HUES48 (cell line): ENCODE results near the gene MYOZ3.

Experiments used
- H3K27ac ChIP-seq: one replicate; pipeline ENCODE4 v1.7.0; 2013; ENCODE audit warnings: low read depth, low read length, inconsistent platforms
- H3K27me3 ChIP-seq: 2 replicates; pipeline ENCODE4 v1.6.1; 2013; ENCODE audit warnings: mild to moderate bottlenecking, low read length; ENCODE audit not compliant: control insufficient read depth, insufficient read depth
- H3K36me3 ChIP-seq: 2 replicates; pipeline ENCODE4 v1.6.1; 2013; ENCODE audit warnings: low read length; ENCODE audit not compliant: control insufficient read depth, insufficient read depth
- H3K4me1 ChIP-seq: 2 replicates; pipeline ENCODE4 v1.6.1; 2013; ENCODE audit warnings: mild to moderate bottlenecking, low read length; ENCODE audit not compliant: control insufficient read depth, insufficient read depth
- H3K4me3 ChIP-seq: 2 replicates; pipeline ENCODE4 v1.5.1; 2013; ENCODE audit warnings: mild to moderate bottlenecking, low read depth, low read length
- H3K9ac ChIP-seq: 2 replicates; pipeline ENCODE4 v1.6.1; 2013; ENCODE audit warnings: mild to moderate bottlenecking, low read depth, low read length, moderate library complexity
- H3K9me3 ChIP-seq: 2 replicates; pipeline ENCODE4 v1.6.1; 2013; ENCODE audit warnings: low read length; ENCODE audit not compliant: control insufficient read depth, insufficient read depth

The MYOZ3 gene

GRCh38 chr5:150653762-150654556, 7.1 kb upstream of the MYOZ3 start:
- Histone ChIP-seq H3K9ac (no peak overlapping the region), H3K4me3 (no peak overlapping the region), H3K27me3 (peaks cover 10% of the 10 kb centered on the region), H3K27ac (no peak overlapping the region), H3K4me1 (peaks cover 3% of the 10 kb centered on the region), H3K36me3 (no peaks in the 10 kb centered on the region), H3K9me3 (no peaks in the 10 kb centered on the region)

GRCh38 chr5:150655221-150655620, 5.8 kb upstream of the MYOZ3 start:
- Histone ChIP-seq H3K4me1 (peaks cover 7% of the 10 kb centered on the region), H3K36me3 (no peaks in the 10 kb centered on the region), H3K9ac (no peak overlapping the region), H3K27ac (no peak overlapping the region), H3K4me3 (no peak overlapping the region), H3K9me3 (no peaks in the 10 kb centered on the region), H3K27me3 (peaks cover 10% of the 10 kb centered on the region)

- H3K9me3 ChIP-seq: no peaks in the 10 kb centered on the region
- H3K4me1 ChIP-seq: peaks cover 17% of the 10 kb centered on the region
- peaks cover 10% of the 10 kb centered on the region for H3K27me3 ChIP-seq
- no peak overlapping the region for H3K27ac ChIP-seq
- H3K4me3 ChIP-seq: peak overlapping the region; percentile 72
- peak overlapping the region; percentile 73 for H3K9ac ChIP-seq
- no peaks in the 10 kb centered on the region for H3K36me3 ChIP-seq
These were observed 4.6 kb upstream of the MYOZ3 start for GRCh38 chr5:150656191-150657132.

GRCh38 chr5:150658121-150658520, 2.9 kb upstream of the MYOZ3 start:
- Histone ChIP-seq H3K27me3 (peaks cover 10% of the 10 kb centered on the region), H3K36me3 (no peaks in the 10 kb centered on the region)

GRCh38 chr5:150658699-150659265, 2.3 kb upstream of the MYOZ3 start:
- Histone ChIP-seq H3K9me3 (no peaks in the 10 kb centered on the region), H3K4me1 (peaks cover 19% of the 10 kb centered on the region), H3K27ac (no peak overlapping the region), H3K36me3 (no peaks in the 10 kb centered on the region), H3K4me3 (no peak overlapping the region), H3K27me3 (peaks cover 10% of the 10 kb centered on the region), H3K9ac (no peak overlapping the region)

More at GRCh38 chr5:150658121-150658520, 2.9 kb upstream of the MYOZ3 start:
- Histone ChIP-seq H3K27ac (no peak overlapping the region), H3K9me3 (no peaks in the 10 kb centered on the region), H3K9ac (no peak overlapping the region), H3K4me1 (peaks cover 19% of the 10 kb centered on the region), H3K4me3 (no peak overlapping the region)

- H3K4me3 ChIP-seq: no peak overlapping the region
- no peaks in the 10 kb centered on the region for H3K9me3 ChIP-seq
- H3K36me3 ChIP-seq: no peaks in the 10 kb centered on the region
- H3K4me1 ChIP-seq: peaks cover 19% of the 10 kb centered on the region
- H3K9ac ChIP-seq: no peak overlapping the region
- H3K27ac ChIP-seq: no peak overlapping the region
- H3K27me3 ChIP-seq: peaks cover 10% of the 10 kb centered on the region
These were observed 1.5 kb upstream of the MYOZ3 start for GRCh38 chr5:150659360-150660107.

GRCh38 chr5:150660108-150660831, 781 bp upstream of the MYOZ3 start:
- Histone ChIP-seq H3K36me3 (peaks cover 4% of the 10 kb centered on the region), H3K27ac (no peak overlapping the region), H3K4me3 (no peak overlapping the region)

GRCh38 chr5:150661821-150662596, 958 bp downstream of the MYOZ3 start:
- H3K36me3 ChIP-seq: peaks cover 5% of the 10 kb centered on the region
- H3K4me3 ChIP-seq: no peak overlapping the region
- peaks cover 19% of the 10 kb centered on the region for H3K4me1 ChIP-seq
- H3K9ac ChIP-seq: no peak overlapping the region
- no peak overlapping the region for H3K27ac ChIP-seq
- no peaks in the 10 kb centered on the region for H3K9me3 ChIP-seq
- H3K27me3 ChIP-seq: peaks cover 10% of the 10 kb centered on the region

More at GRCh38 chr5:150660108-150660831, 781 bp upstream of the MYOZ3 start:
- Histone ChIP-seq H3K27me3 (peaks cover 10% of the 10 kb centered on the region), H3K4me1 (peaks cover 19% of the 10 kb centered on the region), H3K9ac (no peak overlapping the region), H3K9me3 (no peaks in the 10 kb centered on the region)

GRCh38 chr5:150662731-150663516, 1.9 kb downstream of the MYOZ3 start:
- H3K9me3 ChIP-seq: no peaks in the 10 kb centered on the region
- peaks cover 5% of the 10 kb centered on the region for H3K36me3 ChIP-seq
- peaks cover under 1% of the 10 kb centered on the region; the same call in 1 of the 2 replicates for H3K27me3 ChIP-seq
- no peak overlapping the region for H3K4me3 ChIP-seq
- no peak overlapping the region for H3K27ac ChIP-seq
- no peak overlapping the region for H3K9ac ChIP-seq
- H3K4me1 ChIP-seq: peaks cover 19% of the 10 kb centered on the region
